Measurements from ENCODE around the gene DTYMK.

GRCh38 chr2:241666627-241667400, 19.8 kb downstream of the DTYMK start:
- no peak for TF ChIP-seq CTCF (IDR thresholded peaks at IDR 0.05)
- TF ChIP-seq, protein P1, sequence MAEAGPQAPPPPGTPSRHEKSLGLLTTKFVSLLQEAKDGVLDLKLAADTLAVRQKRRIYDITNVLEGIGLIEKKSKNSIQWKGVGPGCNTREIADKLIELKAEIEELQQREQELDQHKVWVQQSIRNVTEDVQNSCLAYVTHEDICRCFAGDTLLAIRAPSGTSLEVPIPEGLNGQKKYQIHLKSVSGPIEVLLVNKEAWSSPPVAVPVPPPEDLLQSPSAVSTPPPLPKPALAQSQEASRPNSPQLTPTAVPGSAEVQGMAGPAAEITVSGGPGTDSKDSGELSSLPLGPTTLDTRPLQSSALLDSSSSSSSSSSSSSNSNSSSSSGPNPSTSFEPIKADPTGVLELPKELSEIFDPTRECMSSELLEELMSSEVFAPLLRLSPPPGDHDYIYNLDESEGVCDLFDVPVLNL (CRISPR knock-in tag; IDR thresholded peaks at IDR 0.05; ENCODE audit: borderline replicate concordance, low read depth): no peak
- TF ChIP-seq ZNF121 (CRISPR knock-in tag; IDR thresholded peaks at IDR 0.05): no peak
- TF ChIP-seq, protein P2, sequence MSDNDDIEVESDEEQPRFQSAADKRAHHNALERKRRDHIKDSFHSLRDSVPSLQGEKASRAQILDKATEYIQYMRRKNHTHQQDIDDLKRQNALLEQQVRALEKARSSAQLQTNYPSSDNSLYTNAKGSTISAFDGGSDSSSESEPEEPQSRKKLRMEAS (CRISPR knock-in tag; IDR thresholded peaks at IDR 0.05): no peak
- no peak for TF ChIP-seq TCF7 (CRISPR knock-in tag; IDR thresholded peaks at IDR 0.05; ENCODE audit: low read depth)
